Body of pancreas (tissue), 4 donors: ENCODE data around the gene DMD. TPM values are rescaled to one million over a fixed set of nuclear protein-coding genes. Genes with fewer than 3 reads are reported as not detected.
A peak's percentile ranks its signal among the peaks of the same experiment; 100 is the strongest.

ENCODE experiments used
- ATAC-seq: fragments of 150-250 bp; one replicate; pipeline ENCODE4 v1.9.1; 2016
- DNase-seq, 4 donors: peaks; one replicate each; pipeline ENCODE4 v3.0.0-alpha.2; 2019
- H3K27ac ChIP-seq, 4 donors: fragments of 200-600 bp; sonication (generic); 1 replicate in 3 of 4; 2 replicates in 1 of 4; pipeline versions ENCODE4 v1.5.1 to v1.6.1; 2016 to 2019; ENCODE audit warnings: mild to moderate bottlenecking in 1 of 4, mixed read lengths in 1 of 4, moderate library complexity in 1 of 4
- H3K27me3 ChIP-seq, 2 donors: fragments of 200-600 bp; sonication (generic); one replicate each; pipeline ENCODE4 v1.6.0; 2016; ENCODE audit warnings: mild to moderate bottlenecking in 1 of 2
- H3K36me3 ChIP-seq, 2 donors: fragments of 200-600 bp; sonication (generic); replicated peaks in 1 of 2; 2 replicates each; pipeline ENCODE4 v1.5.1; 2016; ENCODE audit warnings: low read depth in 2 of 2; ENCODE audit not compliant: insufficient read depth in 1 of 2
- H3K4me1 ChIP-seq: fragments of 200-600 bp; sonication (generic); one replicate; pipeline ENCODE4 v1.6.0; 2016
- H3K4me3 ChIP-seq, 2 donors: fragments of 200-600 bp; sonication (generic); 1 replicate in 1 of 2; 2 replicates in 1 of 2; pipeline ENCODE4 v1.5.1; 2016 to 2019
- H3K9me3 ChIP-seq, 3 donors: fragments of 200-600 bp; sonication (generic); 1 replicate in 2 of 3; 2 replicates in 1 of 3; pipeline ENCODE4 v1.5.1; 2016
- CTCF ChIP-seq, 7 experiments: fragments of 450-650 bp in 4 of 7; fragments of 200-600 bp in 3 of 7; sonication (generic) in 3 of 7; IDR thresholded peaks; one replicate each; pipeline ENCODE4 v1.5.1; 2016 to 2019; ENCODE audit warnings: antibody characterized with exemption in 7 of 7
- POLR2A ChIP-seq, 3 donors: fragments of 450-650 bp; IDR thresholded peaks; one replicate each; pipeline ENCODE4 v1.6.1; 2016; ENCODE audit warnings: antibody characterized with exemption in 3 of 3, mild to moderate bottlenecking in 2 of 3
- WGBS, 2 donors: methylation state at CpG; one replicate each; pipeline ENCODE4 v1.1.5; 2017; 5-methylcytosine and 5-hydroxymethylcytosine counted together
- intact Hi-C: fragments of 100-400 bp; cut with DNase I; formaldehyde crosslinking; loops from one replicate; pipeline ENCODE4 v1.15.1; 2023
- total RNA-seq, 2 donors: library from RNA; depleted of rRNA; stranded (reverse); fragments of >200 nt; gene quantifications; one replicate each; pipeline ENCODE4 v1.1.0, GENCODE V29; 2016

Gene DMD
- total RNA-seq, 2 donors from 2014 or later, result 28.5 to 38.6 TPM

- 0 to 13% methylated on average over 4 of the region's 4 CpGs for WGBS, 2 donors
- peak overlapping the region in 3 of 4 donors; percentile 25 to 66 (median 35) for H3K27ac ChIP-seq
- intact Hi-C loops, result no loop called here
- peak; percentile 71 for ATAC-seq
- H3K9me3 ChIP-seq, result no peaks in the 10 kb centered on the region
- no peak for TF ChIP-seq POLR2A (IDR thresholded peaks at IDR 0.05)
- no peak for TF ChIP-seq CTCF (IDR thresholded peaks at IDR 0.05)
- DNase-seq, result peak; percentile 42 to 73 (median 54)
- H3K27me3 ChIP-seq, result no peaks in the 10 kb centered on the region
- no peak overlapping the region for H3K4me3 ChIP-seq
- H3K36me3 ChIP-seq, result no peaks in the 10 kb centered on the region
- no peaks in the 10 kb centered on the region for H3K4me1 ChIP-seq
Measured at GRCh38 chrX:33183361-33183760, 28.0 kb downstream of the DMD start.

GRCh38 chrX:33178690-33179089 is 32.7 kb downstream of the DMD start:
- intact Hi-C loops, result no loop called here
- H3K9me3 ChIP-seq, result no peaks in the 10 kb centered on the region
- H3K27ac ChIP-seq, result no peak overlapping the region
- H3K27me3 ChIP-seq, result no peaks in the 10 kb centered on the region
- H3K36me3 ChIP-seq, result no peaks in the 10 kb centered on the region
- no peaks in the 10 kb centered on the region for H3K4me1 ChIP-seq
- ATAC-seq (no peak), DNase-seq (no peak)
- no peak overlapping the region for H3K4me3 ChIP-seq
- 81 to 86% methylated on average over 1 of the region's 1 CpG for WGBS, 2 donors
- no peak for TF ChIP-seq CTCF (IDR thresholded peaks at IDR 0.05)
- no peak for TF ChIP-seq POLR2A (IDR thresholded peaks at IDR 0.05)

- Histone ChIP-seq H3K27ac (no peak overlapping the region), H3K4me1 (no peaks in the 10 kb centered on the region), H3K4me3 (no peak overlapping the region), H3K9me3 (no peaks in the 10 kb centered on the region), H3K36me3 (no peaks in the 10 kb centered on the region), H3K27me3 (no peaks in the 10 kb centered on the region)
- no peak for ATAC-seq
- TF ChIP-seq POLR2A (IDR thresholded peaks at IDR 0.05) (no peak), CTCF (IDR thresholded peaks at IDR 0.05) (no peak)
- 93 to 100% methylated on average over 4 of the region's 4 CpGs for WGBS, 2 donors
- no peak for DNase-seq
- intact Hi-C loops, result no loop called here
Measured at GRCh38 chrX:33178218-33178617, 33.1 kb downstream of the DMD start.

- Histone ChIP-seq H3K27me3 (no peaks in the 10 kb centered on the region), H3K4me3 (no peak overlapping the region), H3K27ac (no peak overlapping the region), H3K36me3 (no peaks in the 10 kb centered on the region), H3K4me1 (no peaks in the 10 kb centered on the region), H3K9me3 (no peaks in the 10 kb centered on the region)
- 100% methylated on average over 1 of the region's 1 CpG for WGBS, 2 donors
- DNase-seq (no peak), ATAC-seq (no peak)
- TF ChIP-seq CTCF (IDR thresholded peaks at IDR 0.05), result no peak
- TF ChIP-seq POLR2A (IDR thresholded peaks at IDR 0.05), result no peak
- intact Hi-C loops, result no loop called here
Measured at GRCh38 chrX:33175201-33175600, 36.1 kb downstream of the DMD start.

DNA sequence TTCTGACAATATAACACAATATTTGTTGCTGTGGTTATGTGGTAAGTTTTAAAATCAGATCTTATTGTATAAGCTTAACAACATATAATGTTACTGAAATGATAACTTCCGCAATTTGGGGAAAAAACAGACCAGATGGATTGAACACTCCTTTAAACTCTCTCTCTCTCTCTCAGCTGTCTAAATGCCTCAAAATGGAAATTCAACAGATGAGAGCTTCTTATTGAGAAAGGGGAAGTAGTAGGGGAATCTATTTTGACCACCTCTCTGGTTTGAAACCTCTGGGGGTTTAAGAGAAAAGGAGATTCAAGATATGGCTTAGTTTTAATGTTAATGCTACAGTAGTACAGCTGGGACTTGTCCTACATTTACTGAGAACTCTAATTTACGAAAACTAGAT is 40.3 kb downstream of the DMD start:
- ATAC-seq, result no peak
- H3K4me3 ChIP-seq, result no peak overlapping the region
- WGBS, 2 donors, result 73 to 76% methylated on average over 2 of the region's 2 CpGs
- intact Hi-C loops, result no loop called here
- no peak for DNase-seq
- no peaks in the 10 kb centered on the region for H3K27me3 ChIP-seq
- no peak overlapping the region for H3K27ac ChIP-seq
- no peaks in the 10 kb centered on the region for H3K36me3 ChIP-seq
- H3K9me3 ChIP-seq, result no peaks in the 10 kb centered on the region
- no peaks in the 10 kb centered on the region for H3K4me1 ChIP-seq
- TF ChIP-seq POLR2A (IDR thresholded peaks at IDR 0.05) (no peak), CTCF (IDR thresholded peaks at IDR 0.05) (no peak)
